ENCODE measurements around the gene USP20.
"Not testable (repeated sequence)": the region's sequence is repeated elsewhere in the genome, so short reads cannot be mapped to it uniquely, and the experiment has no call there.

The USP20 gene

DNA sequence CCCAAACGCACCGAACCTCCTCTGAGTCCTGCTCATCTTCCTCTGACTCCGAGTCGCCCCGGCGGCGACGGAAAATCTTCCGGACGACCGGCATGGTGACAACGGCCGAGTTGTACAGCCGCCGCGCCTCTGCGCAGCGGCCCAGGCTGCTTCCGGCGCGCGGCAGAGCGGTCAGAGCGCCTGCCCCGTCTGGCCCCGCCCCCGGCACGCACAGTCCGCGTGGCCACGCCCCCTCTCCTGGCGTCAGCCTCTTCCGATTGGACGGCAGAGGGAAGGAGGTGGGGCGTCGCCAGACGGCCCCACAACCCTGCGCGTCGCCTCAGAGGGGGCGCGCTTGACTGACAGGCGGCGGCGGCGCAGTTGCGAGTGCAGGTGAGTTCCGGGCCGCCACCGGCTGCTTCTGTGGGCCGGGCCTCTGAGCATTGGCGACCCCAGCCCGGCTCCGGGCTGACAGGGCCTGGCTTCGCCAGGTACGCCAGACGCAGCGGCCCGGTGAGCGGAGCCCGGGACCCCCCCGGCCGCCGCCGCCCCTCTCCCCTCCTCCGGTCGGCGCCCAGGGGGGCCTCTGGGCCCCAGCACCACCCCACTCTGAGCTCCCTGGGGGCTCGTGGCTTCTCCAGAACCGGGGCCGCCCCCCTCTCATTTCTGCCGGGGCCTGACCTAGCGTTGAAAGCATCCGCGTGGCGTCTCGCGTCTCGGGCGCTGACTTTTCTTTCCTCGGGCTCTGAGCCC lies at the start of gene USP20, which contains the start of gene C9orf78:
TSS of gene USP20 (plus strand) at position 331 of the 732 bp plus-strand sequence. CDS start 17,098 bp downstream, outside the sequence.
TSS of gene C9orf78 (minus strand) at position 148 of the 732 bp plus-strand sequence. CDS start at position 94, 54 bp downstream.
- in situ Hi-C loops (cut with MboI; ENCODE audit: low sequenced_read_pairs) = no loop called here

DNA sequence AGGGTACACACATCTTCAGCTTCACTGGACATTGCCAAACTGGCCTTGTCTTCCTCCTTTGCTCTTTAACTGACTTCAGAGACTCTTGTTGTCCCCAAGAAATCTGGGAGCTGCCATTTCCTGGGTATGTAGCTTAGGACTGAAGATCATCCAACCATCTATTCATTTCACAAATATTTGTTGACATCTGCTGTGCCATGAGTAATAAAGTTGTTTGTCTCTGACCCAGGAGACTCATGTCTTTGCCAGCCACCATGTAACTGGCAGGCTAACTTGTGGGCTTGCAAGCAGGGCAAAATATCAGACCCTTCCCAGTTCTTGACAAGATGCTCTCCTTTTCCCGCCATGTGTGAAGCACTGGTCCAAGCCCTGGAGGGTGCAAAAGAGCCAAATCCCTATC lies 49.4 kb upstream of the USP20 start:
- in situ Hi-C loops (cut with MboI; ENCODE audit: low sequenced_read_pairs) = loop anchor here (10.0 kb wide), 1 partner anchor 651 kb away; no protein-coding TSS in a partner anchor

DNA sequence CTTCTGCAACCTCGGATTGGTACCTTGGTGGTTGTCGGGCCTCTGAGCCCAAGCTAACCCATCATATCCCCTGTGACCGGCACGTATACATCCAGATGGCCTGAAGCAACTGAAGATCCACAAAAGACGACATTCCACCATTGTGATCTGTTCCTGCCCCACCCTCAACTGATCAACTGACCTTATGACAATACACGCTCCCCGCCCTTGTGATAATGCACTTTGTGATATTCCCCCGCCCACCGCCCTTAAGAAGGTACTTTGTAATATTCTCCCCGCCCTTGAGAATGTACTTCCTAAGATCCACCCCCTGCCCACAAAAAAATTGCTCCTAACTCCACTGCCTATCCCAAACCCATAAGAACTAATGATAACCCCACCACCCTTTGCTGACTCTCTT lies 48.8 kb upstream of the USP20 start:
- in situ Hi-C loops (cut with MboI; ENCODE audit: low sequenced_read_pairs) = loop anchor here (10.0 kb wide), 1 partner anchor 652 kb away; no protein-coding TSS in a partner anchor

DNA sequence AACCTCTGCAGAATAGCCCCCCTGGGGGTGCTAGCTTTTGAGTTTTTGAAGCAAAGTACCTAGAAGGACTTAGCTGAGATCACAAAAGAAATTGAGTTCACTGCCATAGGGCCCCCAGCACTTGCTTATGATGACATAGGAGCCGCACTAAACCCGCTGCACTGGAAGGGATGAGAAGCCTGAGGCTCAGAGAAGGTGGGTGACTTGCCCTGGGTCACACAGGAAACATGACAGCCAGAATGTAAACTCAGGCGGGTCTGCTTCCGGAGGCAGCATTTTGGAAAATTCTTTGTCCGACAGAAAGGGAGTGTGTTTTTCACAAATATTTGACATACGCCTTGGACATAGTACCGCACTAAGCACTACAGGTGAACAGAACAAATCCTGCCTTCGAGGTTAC lies 40.7 kb upstream of the USP20 start:
- in situ Hi-C loops (cut with MboI; ENCODE audit: low sequenced_read_pairs) = no loop called here

DNA sequence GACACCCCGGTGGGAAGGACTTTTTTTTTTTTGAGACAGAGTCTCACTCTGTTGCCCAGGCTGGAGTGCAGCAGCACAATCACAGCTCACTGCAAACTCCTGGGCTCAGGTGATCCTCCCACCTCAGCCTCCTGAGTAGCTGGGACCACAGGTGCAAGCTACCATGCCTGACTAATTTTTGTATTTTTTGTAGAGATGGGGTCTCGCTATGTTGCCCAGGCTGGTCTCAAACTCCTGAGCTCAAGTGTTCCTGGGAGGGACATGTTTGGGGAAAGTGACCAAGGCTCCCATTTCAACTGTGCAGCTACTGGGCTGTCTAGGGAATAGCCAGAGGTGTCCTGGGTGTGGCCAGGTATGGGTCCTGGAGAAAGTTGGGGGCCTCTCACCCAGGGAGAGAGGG lies 39.2 kb upstream of the USP20 start:
- in situ Hi-C loops (cut with MboI; ENCODE audit: low sequenced_read_pairs) = not testable (repeated sequence)

DNA sequence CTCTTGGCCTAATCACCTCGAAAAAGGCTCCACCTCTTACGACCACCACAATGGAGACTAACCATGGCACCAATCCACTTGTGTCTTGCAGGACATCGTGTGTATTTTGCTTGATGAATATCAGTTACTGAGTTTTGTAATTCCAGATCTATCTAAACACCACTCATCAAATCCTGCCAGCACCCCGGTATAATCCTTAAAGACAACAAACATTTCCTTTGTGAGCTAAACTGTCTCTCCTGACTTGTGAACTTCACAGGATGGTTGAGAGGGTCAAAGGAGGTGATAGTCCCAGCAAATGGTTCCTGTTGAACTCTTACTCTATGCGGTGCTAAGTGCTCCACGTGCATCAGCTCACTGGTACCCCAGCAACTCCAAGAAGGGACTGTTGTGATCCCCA lies 36.3 kb upstream of the USP20 start:
- in situ Hi-C loops (cut with MboI; ENCODE audit: low sequenced_read_pairs) = no loop called here

DNA sequence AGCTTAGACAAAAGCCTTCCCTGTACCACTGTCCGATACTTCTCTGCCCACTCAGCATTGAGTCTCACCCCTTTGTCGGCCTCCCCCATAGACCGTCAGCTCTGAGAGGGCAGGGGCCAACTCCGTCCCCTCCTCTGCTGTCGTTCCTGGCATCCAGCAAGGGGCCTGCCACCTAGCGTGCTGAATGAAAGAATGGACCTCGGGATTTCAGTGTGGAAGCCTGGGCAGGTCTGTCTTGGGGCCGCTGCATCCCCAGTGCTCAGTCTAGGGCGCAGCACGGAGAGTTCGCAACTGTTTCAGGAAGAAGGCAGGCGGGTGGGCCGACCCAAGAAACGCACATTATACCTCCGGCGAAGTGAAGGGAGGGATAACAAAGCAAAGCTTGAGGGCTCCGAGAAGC lies 33.8 kb upstream of the USP20 start:
- in situ Hi-C loops (cut with MboI; ENCODE audit: low sequenced_read_pairs) = no loop called here

DNA sequence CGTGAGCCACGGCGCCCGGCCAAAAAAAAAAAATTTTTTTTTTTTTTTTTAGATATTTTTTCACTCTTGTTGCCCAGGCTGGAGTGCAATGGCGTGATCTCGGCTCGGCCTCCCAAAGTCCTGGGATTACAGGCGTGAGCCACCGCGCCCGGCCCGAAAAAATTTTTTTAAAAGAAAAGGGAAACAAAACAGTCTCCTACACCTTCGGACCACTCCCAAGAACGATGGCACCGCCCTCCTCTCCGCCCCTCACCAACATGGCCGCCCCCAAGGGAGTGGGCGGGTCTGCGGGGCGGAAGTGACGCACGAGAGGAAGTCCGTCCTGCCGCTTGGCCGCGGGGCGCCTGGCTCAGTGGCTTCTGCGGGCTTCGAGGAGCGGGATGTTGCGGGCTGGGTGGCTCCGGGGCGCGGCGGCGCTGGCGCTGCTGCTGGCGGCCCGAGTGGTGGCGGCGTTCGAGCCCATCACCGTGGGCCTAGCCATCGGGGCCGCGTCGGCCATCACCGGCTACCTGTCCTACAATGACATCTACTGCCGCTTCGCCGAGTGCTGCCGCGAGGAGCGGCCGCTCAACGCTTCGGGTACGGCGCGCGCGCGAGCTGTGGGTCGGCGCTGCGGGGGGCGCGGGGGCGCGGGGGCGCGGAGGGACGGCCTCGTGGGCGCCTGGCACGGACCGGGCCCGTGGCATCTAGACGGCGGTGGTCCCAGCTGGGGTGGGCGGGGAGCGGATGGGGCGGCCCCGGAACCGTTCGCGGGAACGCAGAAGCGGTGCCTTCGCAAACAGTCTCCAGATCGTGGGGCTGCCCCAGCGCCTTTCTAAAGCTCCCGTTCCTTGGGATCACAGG lies 32.2 kb upstream of the USP20 start, which contains the start of gene TOR1B:
TSS of gene TOR1B (plus strand) at position 352 of the 843 bp plus-strand sequence. CDS start at position 381, 29 bp downstream.
- in situ Hi-C loops (cut with MboI; ENCODE audit: low sequenced_read_pairs) = no loop called here

DNA sequence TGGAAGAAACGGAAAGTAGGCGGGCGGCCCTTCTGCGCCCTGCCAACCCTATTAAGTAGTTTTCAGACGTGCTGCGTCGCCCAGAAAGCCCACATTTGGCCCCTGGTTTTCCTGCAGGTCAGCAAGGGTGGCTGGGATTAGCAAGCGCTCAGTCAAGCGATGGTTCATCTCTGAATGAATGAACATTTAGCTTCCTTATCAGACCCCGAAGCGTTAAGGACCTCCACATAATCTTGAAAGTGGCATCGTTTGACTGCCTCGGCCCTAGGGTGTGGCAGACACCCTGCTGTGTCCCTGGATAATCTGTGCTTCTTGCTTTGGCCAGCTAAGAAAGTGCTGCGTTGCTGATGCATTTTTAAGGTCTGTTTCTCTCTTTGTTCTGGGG lies 31.6 kb upstream of the USP20 start:
- in situ Hi-C loops (cut with MboI; ENCODE audit: low sequenced_read_pairs) = no loop called here

DNA sequence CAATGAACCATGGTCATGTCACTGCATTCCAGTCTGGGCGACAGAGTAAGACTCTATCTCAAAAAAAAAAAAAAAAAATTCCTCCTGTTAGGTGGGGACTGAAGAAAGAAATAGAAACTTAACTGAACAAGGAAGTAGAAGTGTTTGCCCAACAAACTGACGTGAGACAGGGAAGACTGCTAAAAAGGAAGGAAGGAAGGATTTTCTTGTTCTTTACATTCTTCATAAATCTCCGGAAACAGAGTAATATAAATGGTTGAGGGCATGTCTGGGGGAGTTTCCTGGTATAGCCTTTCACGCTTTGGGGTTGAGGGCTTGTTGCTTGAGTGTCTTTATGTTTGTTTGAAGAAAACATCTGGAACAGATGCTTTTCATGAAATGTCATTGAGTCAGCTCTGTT lies 29.2 kb upstream of the USP20 start:
- in situ Hi-C loops (cut with MboI; ENCODE audit: low sequenced_read_pairs) = no loop called here

DNA sequence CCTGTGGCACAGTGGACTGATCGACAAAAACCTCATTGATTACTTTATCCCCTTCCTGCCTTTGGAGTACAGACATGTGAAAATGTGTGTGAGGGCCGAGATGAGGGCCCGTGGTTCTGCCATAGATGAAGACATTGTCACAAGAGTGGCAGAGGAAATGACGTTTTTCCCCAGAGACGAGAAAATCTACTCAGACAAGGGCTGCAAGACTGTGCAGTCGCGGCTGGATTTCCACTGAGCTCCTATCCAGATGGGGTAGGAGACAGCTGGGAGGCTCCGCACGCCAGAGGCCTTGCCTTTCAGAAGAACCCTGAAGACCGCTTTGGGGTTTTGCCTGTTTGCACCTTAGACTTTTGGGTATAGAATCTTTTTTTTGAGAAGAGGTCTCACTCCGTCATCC lies 25.9 kb upstream of the USP20 start:
- in situ Hi-C loops (cut with MboI; ENCODE audit: low sequenced_read_pairs) = no loop called here

DNA sequence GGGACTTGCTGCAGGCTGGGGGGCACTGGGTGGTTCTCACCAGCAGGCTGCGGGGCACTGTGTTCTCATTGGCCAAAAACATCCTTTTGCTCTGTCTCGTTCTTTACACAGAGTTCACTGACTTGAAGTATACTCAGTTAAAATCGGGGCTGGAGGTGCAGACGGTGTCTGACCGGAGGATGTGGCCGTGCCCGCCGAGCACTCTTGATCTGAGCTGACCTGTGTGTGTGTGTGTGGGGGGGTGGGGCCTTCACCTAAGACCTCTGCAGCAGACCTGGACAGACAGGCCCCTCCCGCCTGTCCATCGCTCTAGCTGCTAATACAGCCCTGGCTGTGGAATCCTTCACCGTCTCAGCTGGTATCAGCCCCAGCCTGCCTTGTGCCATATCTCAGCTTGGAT lies 25.1 kb upstream of the USP20 start:
- in situ Hi-C loops (cut with MboI; ENCODE audit: low sequenced_read_pairs) = no loop called here

DNA sequence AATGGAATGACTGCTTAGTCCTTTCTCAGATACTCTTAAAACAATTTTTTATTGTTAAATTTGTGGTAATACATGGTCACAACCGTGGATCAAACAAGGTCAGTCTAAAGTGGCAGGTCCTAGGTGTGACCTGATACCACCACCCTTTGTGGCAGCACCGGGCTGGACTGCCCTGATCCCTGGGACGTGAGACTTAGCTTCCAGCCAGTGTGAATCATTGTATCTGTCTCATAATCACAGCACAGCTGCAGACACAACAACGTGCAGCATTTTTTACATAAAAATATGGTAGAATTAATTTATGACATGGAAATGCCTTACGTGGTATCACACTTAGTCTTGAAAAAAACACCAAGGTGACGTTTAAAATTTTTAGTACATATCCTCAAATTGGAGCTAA lies 24.5 kb upstream of the USP20 start:
- in situ Hi-C loops (cut with MboI; ENCODE audit: low sequenced_read_pairs) = no loop called here

DNA sequence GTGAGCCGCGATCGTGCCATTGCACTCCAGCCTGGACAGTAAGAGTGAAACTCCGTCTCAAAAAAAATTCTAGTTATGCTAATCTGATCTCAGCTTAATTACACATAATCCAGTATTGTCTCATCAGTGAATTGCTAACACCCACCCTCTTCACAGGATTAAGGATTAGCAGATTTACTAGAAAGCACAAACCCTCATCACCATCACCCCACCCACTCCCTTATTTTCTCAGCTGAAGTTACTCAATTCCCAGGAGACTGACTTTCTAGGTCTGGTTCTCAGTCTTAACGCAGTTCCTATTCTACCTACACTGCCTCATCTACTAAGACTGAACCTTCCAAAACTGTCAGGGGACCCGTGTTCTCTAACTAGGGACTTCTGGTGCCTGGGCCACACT lies 23.3 kb upstream of the USP20 start:
- in situ Hi-C loops (cut with MboI; ENCODE audit: low sequenced_read_pairs) = no loop called here

DNA sequence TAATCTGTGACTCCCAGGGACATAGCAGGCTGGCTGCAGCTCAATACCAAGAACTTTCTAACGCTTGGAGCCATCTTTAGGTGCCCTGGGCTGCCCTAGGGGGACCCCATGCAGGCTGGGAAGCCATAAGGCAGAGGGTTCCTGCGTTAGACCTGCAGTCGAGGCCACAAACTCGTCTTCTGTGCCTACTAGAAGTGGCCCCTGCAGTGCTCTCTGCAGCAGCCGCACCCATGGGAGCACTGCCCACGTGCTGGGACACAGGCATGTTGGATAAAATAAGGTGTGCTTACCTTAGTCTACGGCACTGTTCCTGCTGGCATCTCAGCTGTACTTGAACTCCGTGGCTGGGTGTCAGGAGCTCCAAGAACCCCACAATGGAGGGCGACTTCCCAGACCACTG lies 22.9 kb upstream of the USP20 start:
- in situ Hi-C loops (cut with MboI; ENCODE audit: low sequenced_read_pairs) = no loop called here

DNA sequence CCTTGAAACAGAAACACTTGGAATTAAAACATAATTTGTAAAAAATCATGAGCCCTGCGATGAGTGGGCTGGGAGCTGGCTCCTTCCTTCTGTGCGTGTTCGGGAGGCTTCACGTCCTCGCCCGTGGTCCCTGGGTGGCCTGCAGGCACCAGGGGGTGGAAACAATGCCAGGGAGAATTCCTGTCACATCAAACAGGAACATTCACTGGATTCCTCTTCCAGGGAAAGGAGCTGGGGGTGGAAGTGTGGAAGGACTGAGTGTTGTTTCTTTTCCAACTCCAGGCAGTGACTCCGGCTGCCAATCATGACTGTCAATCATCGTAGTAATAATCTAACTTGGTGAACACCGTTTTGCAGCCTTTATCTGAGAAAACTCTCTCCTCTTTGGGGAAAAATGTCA lies 21.6 kb upstream of the USP20 start:
- in situ Hi-C loops (cut with MboI; ENCODE audit: low sequenced_read_pairs) = no loop called here

DNA sequence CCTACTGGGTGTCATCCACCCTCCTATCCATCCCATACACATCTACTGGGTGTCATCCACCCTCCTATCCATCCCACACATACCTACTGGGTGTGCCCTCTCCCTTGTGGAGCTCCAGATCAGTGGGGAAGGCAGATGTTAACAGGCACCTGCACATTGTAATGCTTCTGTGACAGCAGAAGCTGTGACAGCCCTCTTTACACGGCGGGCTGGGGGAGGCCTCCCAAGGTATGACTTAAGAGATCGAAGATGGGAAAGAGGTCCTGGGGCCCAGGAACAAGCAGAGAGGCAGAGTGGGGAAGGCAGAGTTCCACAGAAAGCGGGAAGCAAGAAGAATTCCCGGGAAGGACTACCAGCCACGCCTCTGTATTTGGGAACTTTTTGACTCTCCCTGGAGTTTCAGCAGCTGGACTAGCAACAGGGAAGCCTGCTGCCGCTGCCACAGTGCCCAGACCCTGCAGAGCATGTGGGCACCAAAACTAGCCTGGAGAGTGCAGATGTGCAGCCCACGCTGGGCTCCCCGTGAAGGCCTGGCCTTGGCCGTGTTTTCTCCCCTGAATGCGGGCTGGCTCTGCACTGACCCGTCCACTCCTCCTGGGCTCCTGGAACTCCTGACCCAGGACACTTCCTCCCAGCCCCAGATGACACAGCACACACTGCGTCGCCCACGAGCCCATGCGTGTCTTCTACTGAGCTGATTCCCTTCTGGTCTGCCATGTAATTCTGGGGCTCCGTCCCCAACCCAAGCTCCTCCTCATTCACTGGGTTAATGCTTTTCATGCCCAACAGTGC lies 20.6 kb upstream of the USP20 start:
- in situ Hi-C loops (cut with MboI; ENCODE audit: low sequenced_read_pairs) = no loop called here

DNA sequence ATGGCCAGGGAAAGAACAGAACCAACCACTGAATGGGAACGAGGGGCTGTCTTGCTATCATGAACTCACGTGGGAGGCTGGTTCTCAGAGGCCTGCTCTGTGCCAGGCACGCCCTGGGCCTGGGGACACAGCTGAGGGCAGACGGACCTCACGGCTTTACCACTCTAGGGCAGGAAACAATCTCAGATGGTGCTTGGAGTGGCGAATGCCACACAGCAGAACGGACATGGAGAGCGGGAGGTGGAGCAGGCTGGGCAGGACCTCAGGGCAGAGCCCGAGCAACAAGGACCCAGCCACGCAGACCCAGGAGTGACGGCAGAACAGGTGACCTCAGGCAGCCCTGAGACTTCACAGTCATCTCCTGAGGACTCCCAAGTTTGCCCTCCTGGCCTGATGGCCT lies 20.0 kb upstream of the USP20 start:
- in situ Hi-C loops (cut with MboI; ENCODE audit: low sequenced_read_pairs) = no loop called here

DNA sequence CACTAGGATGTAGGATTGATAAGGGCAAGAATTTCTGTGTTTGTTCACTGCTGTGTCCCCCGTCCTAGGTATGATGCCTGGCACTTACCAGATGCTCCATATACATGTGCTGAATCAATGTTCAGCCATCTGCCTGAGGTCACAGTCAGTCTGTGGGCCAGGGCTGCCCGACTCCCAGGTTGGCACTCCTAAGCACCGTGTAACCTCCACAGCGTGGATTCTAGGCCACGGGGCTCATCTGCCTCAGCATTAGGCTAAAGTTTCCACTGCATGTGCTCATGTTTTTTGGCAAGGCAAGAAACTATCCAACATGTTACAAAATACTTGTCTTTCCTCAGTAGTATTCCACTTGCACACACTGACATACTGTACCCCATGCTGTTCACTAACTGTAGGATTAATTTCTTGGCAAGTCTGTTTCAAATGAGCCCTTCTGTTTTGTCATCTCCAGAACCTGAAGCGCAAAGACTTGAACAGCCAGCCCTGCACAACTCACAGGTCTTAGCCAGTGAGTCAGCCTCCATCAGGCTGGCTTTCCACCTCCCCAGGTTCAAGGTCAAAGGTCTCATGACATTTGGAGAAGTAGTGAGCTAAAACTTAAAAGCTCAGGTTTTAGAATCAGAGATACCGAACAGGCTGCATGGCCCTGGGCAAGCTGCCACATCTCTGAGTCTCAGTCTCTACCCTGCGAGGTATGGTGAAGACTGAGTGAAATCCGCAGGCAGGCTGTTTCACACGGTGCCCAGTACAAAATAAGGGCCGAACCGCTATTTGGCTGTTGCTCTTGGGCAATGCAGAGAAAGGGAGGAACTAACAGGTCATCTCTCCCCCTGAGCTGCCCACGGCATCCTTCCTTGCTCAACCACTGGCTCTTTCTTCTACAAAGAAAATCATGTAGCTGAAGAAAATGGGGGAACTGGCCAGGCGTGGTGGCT lies 18.5 kb upstream of the USP20 start:
- in situ Hi-C loops (cut with MboI; ENCODE audit: low sequenced_read_pairs) = no loop called here

DNA sequence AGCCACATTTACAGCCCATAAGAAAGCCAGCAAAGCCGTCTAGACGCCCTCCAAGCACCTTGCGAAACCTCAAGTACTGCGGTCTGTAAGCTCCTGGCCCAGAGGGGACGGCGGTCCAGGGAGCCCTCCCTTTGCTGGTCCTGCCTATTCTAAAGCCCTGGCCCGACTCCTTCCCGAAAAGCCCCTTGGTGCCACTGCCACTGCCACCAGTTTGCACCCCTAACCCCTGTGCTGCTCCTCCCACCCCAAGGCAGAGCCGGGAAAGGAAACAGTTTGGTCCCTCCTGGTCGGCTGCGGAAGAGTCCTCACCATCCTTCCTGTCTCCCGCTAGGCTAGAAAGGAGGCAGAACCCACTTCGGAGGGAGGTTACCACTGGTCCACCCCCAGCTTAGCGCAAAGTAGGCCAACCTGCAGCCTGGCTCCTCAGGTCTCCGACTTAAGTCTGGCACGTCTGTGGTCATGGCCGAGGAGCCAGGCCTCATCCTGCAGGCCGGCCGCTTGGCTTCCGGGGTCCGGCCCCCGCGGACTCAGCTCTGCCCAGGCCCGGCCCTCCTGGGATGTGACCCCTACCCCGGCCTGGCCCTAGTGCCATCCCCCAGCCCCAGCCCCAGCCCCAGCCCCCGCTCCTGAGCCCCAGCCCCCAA lies 12.2 kb upstream of the USP20 start:
- in situ Hi-C loops (cut with MboI; ENCODE audit: low sequenced_read_pairs) = no loop called here
